ENCODE results near the gene IRGC.

IRGC gene

GRCh38 chr19:43708716-43709115 is 7.2 kb upstream of the IRGC start:
- Histone ChIP-seq H3K79me2 (ENCODE audit: insufficient read depth, low read length) (no peaks in the 10 kb centered on the region), H3K4me2 (ENCODE audit: low read length) (no peak overlapping the region), H3K27me3 (ENCODE audit: insufficient read depth, low read length) (no peaks in the 10 kb centered on the region), H3K4me1 (ENCODE audit: insufficient read depth, low read length, severe bottlenecking) (no peaks in the 10 kb centered on the region), H3K9me3 (ENCODE audit: low read length) (0 out of 2 replicates have a peak, but pooled peaks cover 3% of the 10 kb centered on the region), H4K20me1 (ENCODE audit: insufficient read depth, low read length) (no peaks in the 10 kb centered on the region), H2AFZ (ENCODE audit: low read length) (no peak overlapping the region), H3F3A (ENCODE audit: insufficient read depth, low read length) (no peaks in the 10 kb centered on the region), H3K9me2 (ENCODE audit: low read depth, low read length) (no peaks in the 10 kb centered on the region), H3K9ac (ENCODE audit: low read length) (no peak overlapping the region), H3K36me3 (ENCODE audit: insufficient read depth, low read length) (no peaks in the 10 kb centered on the region; the same call in 1 of the 2 replicates), H3K4me3 (ENCODE audit: low read depth, low read length, poor library complexity, severe bottlenecking) (no peak overlapping the region), H3K27ac (ENCODE audit: low read depth, low read length, poor library complexity, severe bottlenecking) (no peak overlapping the region)
- TF ChIP-seq EZH2 (IDR thresholded peaks at IDR 0.05; ENCODE audit: borderline replicate concordance, low read length) (no peak), CTCF (IDR thresholded peaks at IDR 0.05; ENCODE audit: low read length) (no peak)

GRCh38 chr19:43711751-43712355 is 4.0 kb upstream of the IRGC start:
- Histone ChIP-seq H3K9ac (ENCODE audit: low read length) (no peak overlapping the region), H4K20me1 (ENCODE audit: insufficient read depth, low read length) (no peaks in the 10 kb centered on the region), H3K4me1 (ENCODE audit: insufficient read depth, low read length, severe bottlenecking) (no peaks in the 10 kb centered on the region), H3K9me3 (ENCODE audit: low read length) (0 out of 2 replicates have a peak, but pooled peaks cover 3% of the 10 kb centered on the region), H2AFZ (ENCODE audit: low read length) (no peak overlapping the region), H3K27ac (ENCODE audit: low read depth, low read length, poor library complexity, severe bottlenecking) (no peak overlapping the region), H3K9me2 (ENCODE audit: low read depth, low read length) (no peaks in the 10 kb centered on the region), H3K36me3 (ENCODE audit: insufficient read depth, low read length) (no peaks in the 10 kb centered on the region; the same call in 1 of the 2 replicates), H3K79me2 (ENCODE audit: insufficient read depth, low read length) (no peaks in the 10 kb centered on the region), H3K4me2 (ENCODE audit: low read length) (no peak overlapping the region), H3F3A (ENCODE audit: insufficient read depth, low read length) (no peaks in the 10 kb centered on the region), H3K4me3 (ENCODE audit: low read depth, low read length, poor library complexity, severe bottlenecking) (no peak overlapping the region), H3K27me3 (ENCODE audit: insufficient read depth, low read length) (no peaks in the 10 kb centered on the region)
- TF ChIP-seq EZH2 (IDR thresholded peaks at IDR 0.05; ENCODE audit: borderline replicate concordance, low read length) (no peak), CTCF (IDR thresholded peaks at IDR 0.05; ENCODE audit: low read length) (no peak)

- no peak for TF ChIP-seq EZH2 (IDR thresholded peaks at IDR 0.05; ENCODE audit: borderline replicate concordance, low read length)
- TF ChIP-seq CTCF (IDR thresholded peaks at IDR 0.05; ENCODE audit: low read length), result no peak
- H2AFZ ChIP-seq (ENCODE audit: low read length), result no peak overlapping the region
- no peak overlapping the region for H3K4me2 ChIP-seq (ENCODE audit: low read length)
- H3K27ac ChIP-seq (ENCODE audit: low read depth, low read length, poor library complexity, severe bottlenecking), result no peak overlapping the region
- H3F3A ChIP-seq (ENCODE audit: insufficient read depth, low read length), result no peaks in the 10 kb centered on the region
- H3K36me3 ChIP-seq (ENCODE audit: insufficient read depth, low read length), result no peaks in the 10 kb centered on the region; the same call in 1 of the 2 replicates
- no peaks in the 10 kb centered on the region for H3K9me2 ChIP-seq (ENCODE audit: low read depth, low read length)
- H4K20me1 ChIP-seq (ENCODE audit: insufficient read depth, low read length), result no peaks in the 10 kb centered on the region
- no peak overlapping the region for H3K9ac ChIP-seq (ENCODE audit: low read length)
- H3K79me2 ChIP-seq (ENCODE audit: insufficient read depth, low read length), result no peaks in the 10 kb centered on the region
- H3K4me1 ChIP-seq (ENCODE audit: insufficient read depth, low read length, severe bottlenecking), result no peaks in the 10 kb centered on the region
- no peak overlapping the region for H3K4me3 ChIP-seq (ENCODE audit: low read depth, low read length, poor library complexity, severe bottlenecking)
- H3K9me3 ChIP-seq (ENCODE audit: low read length), result 0 out of 2 replicates have a peak, but pooled peaks cover 3% of the 10 kb centered on the region
- no peaks in the 10 kb centered on the region for H3K27me3 ChIP-seq (ENCODE audit: insufficient read depth, low read length)
These were observed 2.7 kb upstream of the IRGC start for GRCh38 chr19:43713208-43713607.

Measured in OCI-LY1 (cell line).